GM21390 (cell line): Measurements from ENCODE around the gene SFMBT1.

Experiments
- ATAC-seq: cut with Tn5 transposase; IDR thresholded peaks from one replicate; pipeline ENCODE4 v1.9.1; 2021; ENCODE audit not compliant: unreplicated experiment

SFMBT1 gene

GRCh38 chr3:52890735-52891134 lies 155.1 kb downstream of the SFMBT1 start:
- ATAC-seq = no peak

DNA sequence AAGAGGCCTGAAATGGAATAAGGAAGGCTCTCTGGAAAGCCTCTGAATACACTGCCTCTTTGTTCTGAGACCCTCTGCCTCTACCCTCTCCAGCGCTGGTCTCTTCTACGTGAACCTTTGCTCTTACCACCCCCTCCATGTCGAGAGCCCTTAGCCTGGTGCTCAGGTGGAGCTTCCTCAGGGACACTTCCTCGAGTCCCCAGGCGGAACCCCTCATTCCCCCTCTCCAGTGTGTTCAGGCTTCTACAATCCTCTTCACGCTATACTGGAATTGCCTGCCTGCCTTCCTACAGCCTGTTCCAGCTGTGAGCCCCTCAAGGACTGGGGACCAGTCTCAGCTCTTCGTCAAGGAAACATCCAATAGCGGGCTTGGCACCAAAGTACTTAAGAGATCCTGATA lies 156.0 kb downstream of the SFMBT1 start:
- no peak for ATAC-seq

DNA sequence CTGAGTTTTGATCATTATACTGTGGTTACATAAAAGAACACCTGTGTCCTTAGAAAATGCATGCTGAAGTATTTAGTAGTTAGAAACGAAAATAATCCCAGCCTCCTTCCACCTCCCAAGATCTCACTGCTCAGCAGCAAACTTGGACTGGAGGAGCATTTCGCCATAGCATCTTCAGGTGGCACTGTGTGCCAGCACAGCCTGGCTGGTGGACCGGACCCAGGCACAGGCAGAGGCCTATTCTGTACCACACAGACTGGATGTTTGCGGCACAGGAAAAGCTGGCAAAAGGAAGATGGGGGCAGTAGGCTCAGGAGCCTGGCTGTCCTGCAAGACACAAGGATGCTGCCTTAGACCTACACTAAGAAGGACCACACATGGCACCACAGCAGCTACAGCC lies 158.7 kb downstream of the SFMBT1 start:
- no peak for ATAC-seq

GRCh38 chr3:52886049-52886730 lies 159.7 kb downstream of the SFMBT1 start:
- ATAC-seq = no peak

- no peak for ATAC-seq
Measured at GRCh38 chr3:52882377-52882776, 163.5 kb downstream of the SFMBT1 start.

- no peak for ATAC-seq
Measured at GRCh38 chr3:52881871-52882270, 164.0 kb downstream of the SFMBT1 start.

GRCh38 chr3:52880474-52880873 lies 165.4 kb downstream of the SFMBT1 start:
- no peak for ATAC-seq

DNA sequence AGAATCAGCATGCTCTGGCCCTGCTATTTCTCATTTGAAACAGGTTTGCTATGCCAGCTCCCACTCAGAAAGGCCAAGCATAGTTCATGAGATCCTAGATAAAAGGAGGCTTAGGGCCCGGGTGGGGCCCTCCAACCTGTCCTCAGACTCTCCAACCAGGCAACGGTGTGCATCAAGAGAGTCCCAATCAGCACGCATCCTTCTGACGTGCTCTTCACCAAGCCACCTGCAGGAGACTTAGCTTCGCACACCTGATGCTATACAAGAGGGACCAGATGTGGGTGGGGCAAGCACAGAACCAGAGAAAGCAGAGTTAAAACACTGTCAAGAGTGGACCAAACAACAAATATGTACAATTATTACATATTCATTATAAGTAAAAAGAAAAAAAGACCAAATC lies 165.8 kb downstream of the SFMBT1 start:
- no peak for ATAC-seq

- ATAC-seq = no peak
Measured at GRCh38 chr3:52879581-52879980, 166.3 kb downstream of the SFMBT1 start.

DNA sequence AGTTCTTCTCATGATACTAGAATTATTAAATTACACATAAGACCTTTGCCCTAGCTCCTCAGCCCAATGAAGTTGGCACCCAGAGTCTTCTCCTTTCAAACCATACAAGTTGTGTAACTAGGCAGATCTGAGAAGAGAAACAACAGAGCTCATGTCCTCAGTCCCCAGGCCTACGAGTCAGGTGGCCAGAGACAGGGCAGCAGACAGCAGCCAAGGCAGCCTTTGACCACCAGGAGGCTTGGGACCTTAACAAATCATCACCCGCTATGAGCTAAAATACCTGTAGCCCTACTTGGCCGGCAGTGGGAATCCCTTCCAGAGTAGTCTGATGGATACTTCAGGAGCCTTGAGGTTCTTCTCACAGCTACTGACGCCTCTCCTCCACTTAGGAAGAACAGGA lies 166.8 kb downstream of the SFMBT1 start:
- ATAC-seq = no peak

GRCh38 chr3:52877085-52877484 lies 168.8 kb downstream of the SFMBT1 start:
- ATAC-seq = no peak

GRCh38 chr3:52874864-52875587 lies 170.8 kb downstream of the SFMBT1 start:
- no peak for ATAC-seq

DNA sequence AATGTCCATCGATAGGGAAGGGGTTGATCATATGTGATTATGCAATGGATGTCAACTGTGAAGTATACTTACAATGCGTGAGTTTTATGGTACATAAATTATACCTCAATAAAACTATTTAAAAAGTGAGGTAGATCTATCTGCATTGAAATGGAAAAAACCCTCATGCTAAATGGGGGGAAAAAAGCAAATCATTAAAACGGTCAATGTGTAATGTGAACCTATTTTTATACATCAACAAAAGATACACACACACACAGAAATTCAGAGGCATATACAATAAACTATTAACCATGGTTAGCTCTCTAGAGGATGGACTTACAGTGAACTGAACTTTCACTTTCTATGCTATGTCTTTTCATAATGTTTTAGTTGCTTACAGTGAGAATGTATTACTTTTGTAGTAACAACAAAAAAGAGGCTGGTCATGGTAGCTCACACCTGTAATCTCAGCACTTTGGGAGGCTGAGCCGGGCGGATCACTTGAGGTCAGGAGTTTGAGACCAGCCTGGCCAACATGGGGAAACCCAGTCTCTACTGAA lies 171.6 kb downstream of the SFMBT1 start:
- ATAC-seq = no peak

- no peak for ATAC-seq
Measured at GRCh38 chr3:52873433-52874159, 172.3 kb downstream of the SFMBT1 start.

GRCh38 chr3:52872245-52872644 lies 173.6 kb downstream of the SFMBT1 start:
- ATAC-seq = no peak

GRCh38 chr3:52871761-52872160 lies 174.1 kb downstream of the SFMBT1 start:
- no peak for ATAC-seq

- no peak for ATAC-seq
Measured at GRCh38 chr3:52870471-52870870, 175.4 kb downstream of the SFMBT1 start.

- ATAC-seq = no peak
Measured at GRCh38 chr3:52866427-52866826, 179.4 kb downstream of the SFMBT1 start.

- no peak for ATAC-seq
Measured at GRCh38 chr3:52865994-52866393, 179.9 kb downstream of the SFMBT1 start.

DNA sequence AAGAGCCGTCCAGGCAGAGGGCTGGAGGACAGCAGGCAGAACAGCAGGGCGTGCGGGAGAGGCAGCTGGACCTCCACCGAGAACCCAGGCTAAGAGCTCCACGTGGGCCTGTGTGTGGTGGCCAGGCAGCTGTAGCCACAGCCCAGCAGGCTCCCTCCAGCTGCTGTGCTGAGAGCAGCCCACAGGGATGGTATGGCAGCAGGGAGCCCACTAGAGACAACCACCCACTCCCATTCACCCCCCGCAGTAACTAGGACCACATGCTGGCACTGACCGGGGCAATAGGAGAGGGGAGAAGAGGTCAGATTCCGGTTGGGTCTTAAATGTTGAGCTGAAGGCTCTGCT lies 185.5 kb downstream of the SFMBT1 start:
- ATAC-seq = no peak

DNA sequence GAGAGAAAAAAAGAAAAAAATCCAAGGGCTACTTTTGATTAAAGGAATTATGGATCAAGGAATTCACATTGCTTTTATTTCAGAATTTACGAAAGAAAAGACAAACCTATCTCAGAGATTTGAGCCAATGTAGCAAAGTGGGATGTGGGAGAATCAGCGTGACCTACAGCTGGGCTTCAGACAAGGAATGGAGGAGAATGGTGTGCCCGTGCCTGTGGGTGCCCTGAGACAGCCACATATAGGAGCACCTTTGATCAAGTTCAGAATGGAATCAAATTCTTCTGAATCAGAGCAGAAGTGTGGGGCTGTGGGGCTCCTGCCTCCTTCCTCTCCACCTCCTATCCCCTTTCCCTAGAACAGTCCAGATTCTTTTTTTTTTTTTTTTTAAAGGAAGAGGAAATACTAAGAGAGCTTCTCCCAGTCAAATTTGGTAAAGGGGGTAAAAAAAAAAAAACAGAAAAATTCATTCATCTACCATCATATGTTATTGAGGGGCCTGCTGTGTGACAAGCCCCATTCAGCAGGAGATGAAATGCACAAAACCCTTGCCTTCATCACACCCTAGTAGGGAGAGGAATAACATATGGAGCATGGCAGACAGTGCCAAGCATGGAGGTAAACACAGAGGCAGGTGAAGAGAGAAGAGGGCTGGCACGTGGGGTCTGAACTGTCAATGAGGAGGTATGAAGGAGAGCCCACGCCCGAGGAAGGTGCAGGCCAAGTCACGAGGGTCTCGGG lies 186.0 kb downstream of the SFMBT1 start:
- ATAC-seq = no peak
